CD4-positive, alpha-beta T cell (primary cell): ENCODE measurements around the gene UPK1B. TPM values are rescaled to one million over a fixed set of nuclear protein-coding genes. Genes with fewer than 3 reads are reported as not detected.

Experiments
- ATAC-seq: fragments of 200-7000 bp; cut with Tn5 transposase; one replicate; pipeline ENCODE4 v1.10.0; 2022; ENCODE audit warnings: mild to moderate bottlenecking; ENCODE audit not compliant: poor library complexity
- CTCF ChIA-PET: fragments of 350-600 bp; sonication (Branson Sonifier 250); formaldehyde crosslinking; loops from one replicate; lab custom pipeline; 2021; ENCODE audit warnings: antibody characterized with exemption, inconsistent platforms; lab: Charles Lee
- POLR2A ChIA-PET: fragments of 350-600 bp; sonication (Branson Sonifier 250); formaldehyde crosslinking; loops from one replicate; lab custom pipeline; 2021; ENCODE audit warnings: antibody characterized with exemption, inconsistent platforms; lab: Charles Lee
- DNase-seq, 14 experiments: peaks; one replicate each; pipeline ENCODE4 v3.0.0-alpha.2; 2013 to 2020; ENCODE audit warnings: mixed read lengths in 2 of 14
- H3K27ac ChIP-seq, 2 donors: one replicate each; pipeline versions ENCODE4 v1.5.1 to v1.7.0; 2013; ENCODE audit warnings: low read length in 2 of 2, low read depth in 1 of 2, mild to moderate bottlenecking in 1 of 2
- H3K27me3 ChIP-seq, 2 experiments: 1 replicate in 1 of 2; 2 replicates in 1 of 2; pipeline versions ENCODE4 v1.6.1 to v1.7.0; 2013; ENCODE audit warnings: low read length in 2 of 2, control low read depth in 1 of 2, mild to moderate bottlenecking in 1 of 2, moderate library complexity in 1 of 2; ENCODE audit not compliant: insufficient read depth in 2 of 2, control insufficient read depth in 1 of 2
- H3K36me3 ChIP-seq: one replicate; pipeline ENCODE4 v1.6.1; 2013; ENCODE audit warnings: low read length, control low read depth; ENCODE audit not compliant: insufficient read depth
- H3K4me1 ChIP-seq: one replicate; pipeline ENCODE4 v1.6.1; 2013; ENCODE audit warnings: low read length, control low read depth; ENCODE audit not compliant: insufficient read depth
- H3K4me3 ChIP-seq: one replicate; pipeline ENCODE4 v1.5.1; 2013; ENCODE audit warnings: mild to moderate bottlenecking, low read length, moderate library complexity
- H3K9me3 ChIP-seq, 2 experiments: 1 replicate in 1 of 2; 2 replicates in 1 of 2; pipeline versions ENCODE4 v1.6.1 to v1.7.0; 2013; ENCODE audit warnings: low read length in 2 of 2, mild to moderate bottlenecking in 2 of 2, control low read depth in 1 of 2, moderate library complexity in 1 of 2; ENCODE audit not compliant: control insufficient read depth in 1 of 2, insufficient read depth in 1 of 2
- H3K27ac Mint-ChIP-seq: one replicate; pipeline ENCODE4 v1.8.0; 2020; ENCODE audit warnings: mixed read lengths
- H3K27me3 Mint-ChIP-seq: one replicate; pipeline ENCODE4 v1.8.0; 2021; ENCODE audit warnings: mixed read lengths
- H3K36me3 Mint-ChIP-seq: one replicate; pipeline ENCODE4 v1.8.0; 2021; ENCODE audit warnings: low read depth, mixed read lengths
- H3K4me1 Mint-ChIP-seq: one replicate; pipeline ENCODE4 v1.8.0; 2021; ENCODE audit warnings: low read depth, mixed read lengths
- H3K4me3 Mint-ChIP-seq: one replicate; pipeline ENCODE4 v1.8.0; 2020; ENCODE audit warnings: mild to moderate bottlenecking, mixed read lengths
- H3K9me3 Mint-ChIP-seq: one replicate; pipeline ENCODE4 v1.8.0; 2020; ENCODE audit warnings: mixed read lengths
- CTCF ChIP-seq: fragments of 200-600 bp; IDR thresholded peaks from one replicate; pipeline ENCODE4 v1.8.0; 2022; ENCODE audit warnings: antibody characterized with exemption, mild to moderate bottlenecking
- intact Hi-C, 2 experiments: fragments of 100-400 bp; cut with DNase I in 1 of 2; cut with micrococcal nuclease in 1 of 2; formaldehyde crosslinking; loops; one replicate each; pipeline versions ENCODE4 v1.15.1 to v1.9.0; 2023 to 2025; cut with DNase I, micrococcal nuclease
- total RNA-seq, 174 experiments: library from RNA in 2 of 174; stranded (reverse) in 2 of 174; gene quantifications; one replicate each; pipeline ENCODE4 v1.2.3 and lab custom pipeline; 2021 to 2026

The UPK1B gene
- total RNA-seq, 2 experiments from 2014 or later, result not detected

DNA sequence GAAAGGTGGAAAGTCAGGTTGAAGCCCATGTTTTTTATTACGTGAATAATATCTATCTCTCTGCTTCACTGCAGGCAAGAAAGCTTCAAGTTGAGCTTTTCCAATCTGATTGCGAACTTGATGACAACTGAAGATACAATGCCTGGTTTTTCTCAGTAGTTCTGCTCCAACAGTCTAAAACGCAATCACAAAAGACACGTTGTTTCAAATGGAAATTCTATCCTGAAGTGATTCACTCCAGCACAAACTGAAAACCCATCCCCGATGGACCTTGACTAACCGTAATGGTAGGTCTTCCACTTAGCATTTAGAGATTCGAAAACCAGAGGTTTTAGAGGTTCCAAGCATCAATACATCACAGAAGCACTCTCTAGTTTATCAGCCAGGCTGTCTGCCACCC lies 56.7 kb downstream of the UPK1B start:
- Mint-ChIP-seq H3K27ac (no peak overlapping the region), H3K27me3 (no peaks in the 10 kb centered on the region), H3K9me3 (no peaks in the 10 kb centered on the region), H3K36me3 (peaks cover 89% of the 10 kb centered on the region), H3K4me3 (no peak overlapping the region), H3K4me1 (peaks cover 88% of the 10 kb centered on the region)
- TF ChIP-seq CTCF, result no peak
- Histone ChIP-seq H3K27me3 (no peaks in the 10 kb centered on the region), H3K36me3 (peaks cover 88% of the 10 kb centered on the region), H3K9me3 (no peaks in the 10 kb centered on the region), H3K4me3 (no peak overlapping the region), H3K4me1 (peaks cover 23% of the 10 kb centered on the region), H3K27ac (no peak overlapping the region)
- DNase-seq, result no peak
- CTCF ChIA-PET, result no interaction called here
- POLR2A ChIA-PET, result no interaction called here
- intact Hi-C loops, result no loop called here
- ATAC-seq, result no peak

GRCh38 chr3:119230745-119231144 lies 57.3 kb downstream of the UPK1B start:
- Histone ChIP-seq H3K27me3 (no peaks in the 10 kb centered on the region), H3K4me1 (peaks cover 25% of the 10 kb centered on the region), H3K4me3 (no peak overlapping the region), H3K9me3 (no peaks in the 10 kb centered on the region), H3K36me3 (peaks cover 91% of the 10 kb centered on the region), H3K27ac (no peak overlapping the region)
- no peaks in the 10 kb centered on the region for H3K27me3 Mint-ChIP-seq
- no peaks in the 10 kb centered on the region for H3K9me3 Mint-ChIP-seq
- DNase-seq (no peak), ATAC-seq (no peak)
- no peak overlapping the region for H3K4me3 Mint-ChIP-seq
- H3K27ac Mint-ChIP-seq, result no peak overlapping the region
- peaks cover 92% of the 10 kb centered on the region for H3K4me1 Mint-ChIP-seq
- CTCF ChIA-PET, result interaction anchor here (1.0 kb wide), 1 partner anchor 10 kb away, joined by 4 read pairs; the partner anchor contains the start of gene B4GALT4
- TF ChIP-seq CTCF, result no peak
- intact Hi-C loops, result no loop called here
- POLR2A ChIA-PET, result interaction anchor here (1.0 kb wide), 1 partner anchor 63 kb away, joined by 3 read pairs; the partner anchor contains the start of gene ARHGAP31
- H3K36me3 Mint-ChIP-seq, result peaks cover 96% of the 10 kb centered on the region

DNA sequence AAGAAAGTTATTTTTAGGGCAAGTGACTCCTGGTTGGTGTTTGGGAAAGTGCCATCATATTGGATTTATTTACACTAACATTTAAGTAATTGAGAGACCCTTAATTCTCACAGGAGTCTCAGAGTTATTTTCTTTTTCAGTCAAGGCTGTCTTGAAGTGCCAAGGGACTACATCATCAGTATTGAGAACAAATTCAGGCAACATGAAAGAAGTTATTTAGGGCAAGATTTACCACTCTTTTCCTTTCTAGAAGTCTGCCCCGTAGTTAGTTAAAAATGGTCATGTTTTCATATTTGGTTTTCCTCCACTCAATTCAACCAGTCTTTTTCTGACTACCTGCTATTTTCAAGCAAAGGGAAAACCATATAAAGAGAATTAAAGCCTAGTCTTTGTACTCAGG lies 61.2 kb downstream of the UPK1B start:
- ATAC-seq, result no peak
- peaks cover 46% of the 10 kb centered on the region for H3K4me1 ChIP-seq
- peak overlapping the region; percentile 19 to 38 for H3K27ac ChIP-seq
- CTCF ChIA-PET, result no interaction called here
- Mint-ChIP-seq H3K36me3 (peaks cover 70% of the 10 kb centered on the region), H3K27me3 (no peaks in the 10 kb centered on the region), H3K4me3 (peak overlapping the region; percentile 68), H3K9me3 (no peaks in the 10 kb centered on the region), H3K4me1 (peaks cover 90% of the 10 kb centered on the region), H3K27ac (peak overlapping the region; percentile 83)
- H3K9me3 ChIP-seq, result no peaks in the 10 kb centered on the region
- no peak overlapping the region for H3K4me3 ChIP-seq
- no peak for TF ChIP-seq CTCF
- intact Hi-C loops, result loop anchor here in 1 of 2 experiments (5.0 kb wide), 1 partner anchor 32 kb away; no protein-coding TSS in a partner anchor
- no peaks in the 10 kb centered on the region for H3K27me3 ChIP-seq
- POLR2A ChIA-PET, result interaction anchor here (1.6 kb wide), 1 partner anchor 15 kb away, joined by 7 read pairs; no protein-coding TSS in a partner anchor
- DNase-seq, result no peak
- peaks cover 67% of the 10 kb centered on the region for H3K36me3 ChIP-seq
